Prostate gland (tissue), 2 donors: ENCODE results near the gene BTNL2.
"Not testable (repeated sequence)": the region's sequence is repeated elsewhere in the genome, so short reads cannot be mapped to it uniquely, and the experiment has no call there.

Source experiments
- POLR2A ChIP-seq: fragments of 450-650 bp; IDR thresholded peaks from one replicate; pipeline ENCODE4 v1.6.1; 2016; ENCODE audit warnings: antibody characterized with exemption, mild to moderate bottlenecking
- POLR2AphosphoS5 ChIP-seq: sonication (generic); formaldehyde crosslinking; IDR thresholded peaks from one replicate; pipeline ENCODE4 v1.6.1; 2017; ENCODE audit warnings: antibody characterized with exemption
- TF ChIP-seq, protein P1 (sequence below), 4 experiments: fragments of 200-600 bp in 2 of 4; fragments of 450-650 bp in 2 of 4; sonication (generic) in 2 of 4; IDR thresholded peaks; 1 replicate in 3 of 4; 2 replicates in 1 of 4; pipeline ENCODE4 v1.5.1; 2016 to 2019; ENCODE audit warnings: antibody characterized with exemption in 4 of 4, mild to moderate bottlenecking in 2 of 4, moderate library complexity in 2 of 4

DNA sequence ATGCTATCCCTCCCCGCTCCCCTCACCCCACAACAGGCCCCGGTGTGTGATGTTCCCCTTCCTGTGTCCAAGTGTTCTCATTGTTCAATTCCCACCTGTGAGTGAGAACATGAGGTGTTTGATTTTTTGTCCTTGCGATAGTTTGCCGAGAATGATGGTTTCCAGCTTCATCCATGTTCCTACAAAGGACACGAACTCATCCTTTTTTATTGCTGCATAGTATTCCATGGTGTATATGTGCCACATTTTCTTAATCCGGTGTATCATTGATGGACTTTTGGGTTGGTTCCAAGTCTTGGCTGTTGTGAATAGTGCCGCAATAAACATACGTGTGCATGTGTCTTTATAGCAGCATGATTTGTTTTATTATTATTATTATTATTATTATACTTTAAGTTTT, 48.4 kb downstream of the BTNL2 start:
- TF ChIP-seq, protein P1, sequence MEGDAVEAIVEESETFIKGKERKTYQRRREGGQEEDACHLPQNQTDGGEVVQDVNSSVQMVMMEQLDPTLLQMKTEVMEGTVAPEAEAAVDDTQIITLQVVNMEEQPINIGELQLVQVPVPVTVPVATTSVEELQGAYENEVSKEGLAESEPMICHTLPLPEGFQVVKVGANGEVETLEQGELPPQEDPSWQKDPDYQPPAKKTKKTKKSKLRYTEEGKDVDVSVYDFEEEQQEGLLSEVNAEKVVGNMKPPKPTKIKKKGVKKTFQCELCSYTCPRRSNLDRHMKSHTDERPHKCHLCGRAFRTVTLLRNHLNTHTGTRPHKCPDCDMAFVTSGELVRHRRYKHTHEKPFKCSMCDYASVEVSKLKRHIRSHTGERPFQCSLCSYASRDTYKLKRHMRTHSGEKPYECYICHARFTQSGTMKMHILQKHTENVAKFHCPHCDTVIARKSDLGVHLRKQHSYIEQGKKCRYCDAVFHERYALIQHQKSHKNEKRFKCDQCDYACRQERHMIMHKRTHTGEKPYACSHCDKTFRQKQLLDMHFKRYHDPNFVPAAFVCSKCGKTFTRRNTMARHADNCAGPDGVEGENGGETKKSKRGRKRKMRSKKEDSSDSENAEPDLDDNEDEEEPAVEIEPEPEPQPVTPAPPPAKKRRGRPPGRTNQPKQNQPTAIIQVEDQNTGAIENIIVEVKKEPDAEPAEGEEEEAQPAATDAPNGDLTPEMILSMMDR (IDR thresholded peaks at IDR 0.05), result not testable (repeated sequence)
- not testable (repeated sequence) for TF ChIP-seq POLR2A, POLR2AphosphoS5
